ENCODE data around the gene SPNS2. TPM values are rescaled to one million over a fixed set of nuclear protein-coding genes. Genes with fewer than 3 reads are reported as not detected.
A peak's percentile ranks its signal among the peaks of the same experiment; 100 is the strongest.

SPNS2 gene
- total RNA-seq, 1 donor from 2014 or later: 12.2 TPM

GRCh38 chr17:4487820-4488716 is 10.6 kb upstream of the SPNS2 start:
- no peak for DNase-seq (ENCODE audit: low spot score in 2 of 2, unreplicated experiment in 2 of 2)
- TF ChIP-seq, protein P1, sequence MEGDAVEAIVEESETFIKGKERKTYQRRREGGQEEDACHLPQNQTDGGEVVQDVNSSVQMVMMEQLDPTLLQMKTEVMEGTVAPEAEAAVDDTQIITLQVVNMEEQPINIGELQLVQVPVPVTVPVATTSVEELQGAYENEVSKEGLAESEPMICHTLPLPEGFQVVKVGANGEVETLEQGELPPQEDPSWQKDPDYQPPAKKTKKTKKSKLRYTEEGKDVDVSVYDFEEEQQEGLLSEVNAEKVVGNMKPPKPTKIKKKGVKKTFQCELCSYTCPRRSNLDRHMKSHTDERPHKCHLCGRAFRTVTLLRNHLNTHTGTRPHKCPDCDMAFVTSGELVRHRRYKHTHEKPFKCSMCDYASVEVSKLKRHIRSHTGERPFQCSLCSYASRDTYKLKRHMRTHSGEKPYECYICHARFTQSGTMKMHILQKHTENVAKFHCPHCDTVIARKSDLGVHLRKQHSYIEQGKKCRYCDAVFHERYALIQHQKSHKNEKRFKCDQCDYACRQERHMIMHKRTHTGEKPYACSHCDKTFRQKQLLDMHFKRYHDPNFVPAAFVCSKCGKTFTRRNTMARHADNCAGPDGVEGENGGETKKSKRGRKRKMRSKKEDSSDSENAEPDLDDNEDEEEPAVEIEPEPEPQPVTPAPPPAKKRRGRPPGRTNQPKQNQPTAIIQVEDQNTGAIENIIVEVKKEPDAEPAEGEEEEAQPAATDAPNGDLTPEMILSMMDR (IDR thresholded peaks at IDR 0.05; ENCODE audit: unreplicated experiment): no peak
- Mint-ChIP-seq H3K9me3 (no peaks in the 10 kb centered on the region), H3K36me3 (no peaks in the 10 kb centered on the region), H3K27me3 (ENCODE audit: low read depth) (no peaks in the 10 kb centered on the region), H3K4me3 (no peak overlapping the region), H3K4me1 (peaks cover 20% of the 10 kb centered on the region), H3K27ac (no peak overlapping the region)

DNA sequence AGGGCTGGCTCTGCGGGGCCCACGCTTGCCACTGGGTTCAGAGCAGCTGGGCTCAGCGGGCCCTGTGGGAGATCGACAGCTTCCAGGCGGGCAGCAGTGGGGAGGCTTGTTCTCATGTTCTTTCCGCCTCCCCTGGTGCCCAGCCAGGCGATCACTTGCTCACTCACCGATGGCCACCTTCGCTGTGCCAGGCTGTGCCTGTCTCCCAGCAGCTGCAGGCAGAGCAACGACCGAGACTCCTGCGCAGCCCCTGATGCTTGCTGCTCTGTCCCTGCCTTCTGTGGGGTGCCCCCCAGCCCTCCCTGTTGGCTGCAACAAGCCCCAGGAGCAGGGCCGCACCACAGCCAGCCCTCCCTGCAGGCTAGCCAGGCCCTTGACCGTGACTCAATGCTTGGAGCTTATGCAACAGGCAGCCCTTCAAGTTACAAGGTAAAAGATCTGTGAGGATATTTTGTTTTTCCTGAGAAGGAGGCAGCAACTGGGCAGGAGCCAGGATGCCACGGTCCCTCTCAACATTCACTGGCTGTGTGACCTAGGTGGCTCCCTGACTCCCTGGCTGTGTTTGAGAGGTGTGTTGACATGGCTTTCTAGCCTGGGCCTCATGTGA is 9.6 kb upstream of the SPNS2 start:
- H3K27ac Mint-ChIP-seq: no peak overlapping the region

DNA sequence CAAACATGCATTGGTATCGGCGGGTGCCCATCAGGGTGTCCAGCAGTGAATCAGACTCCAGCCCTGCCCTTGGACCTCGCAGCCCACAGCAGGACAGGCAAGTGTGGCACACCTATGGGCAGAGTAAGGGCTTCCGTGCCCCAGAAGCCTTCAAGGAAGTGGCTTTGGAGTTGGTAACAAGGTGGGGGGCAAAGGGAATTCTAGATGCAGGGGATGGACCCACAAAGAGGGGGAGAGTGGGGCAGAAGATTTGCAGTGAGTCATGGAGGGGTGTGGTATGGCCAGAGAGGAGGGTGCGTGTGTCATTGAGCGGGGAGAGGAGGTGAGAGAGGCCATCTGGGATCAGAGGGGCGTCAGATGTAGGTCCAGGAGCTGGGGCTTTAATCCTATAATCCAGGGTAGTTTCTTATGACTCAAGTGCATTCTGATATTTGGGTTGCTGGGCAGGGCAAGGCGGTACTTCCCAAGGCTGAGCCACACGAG is 8.5 kb upstream of the SPNS2 start:
- DNase-seq (ENCODE audit: low spot score in 2 of 2, unreplicated experiment in 2 of 2): no peak
- Mint-ChIP-seq H3K4me3 (no peak overlapping the region), H3K36me3 (no peaks in the 10 kb centered on the region), H3K27ac (peak overlapping the region; percentile 18), H3K4me1 (peaks cover 16% of the 10 kb centered on the region), H3K27me3 (ENCODE audit: low read depth) (no peaks in the 10 kb centered on the region), H3K9me3 (no peaks in the 10 kb centered on the region)
- TF ChIP-seq, protein P1 (IDR thresholded peaks at IDR 0.05; ENCODE audit: unreplicated experiment): no peak

More for the DNA sequence above, 9.6 kb upstream of the SPNS2 start:
- H3K4me3 Mint-ChIP-seq: no peak overlapping the region
- no peaks in the 10 kb centered on the region for H3K27me3 Mint-ChIP-seq (ENCODE audit: low read depth)
- no peaks in the 10 kb centered on the region for H3K9me3 Mint-ChIP-seq
- H3K4me1 Mint-ChIP-seq: peaks cover 16% of the 10 kb centered on the region
- no peaks in the 10 kb centered on the region for H3K36me3 Mint-ChIP-seq
- TF ChIP-seq, protein P1 (IDR thresholded peaks at IDR 0.05; ENCODE audit: unreplicated experiment): no peak
- no peak for DNase-seq (ENCODE audit: low spot score in 2 of 2, unreplicated experiment in 2 of 2)

DNA sequence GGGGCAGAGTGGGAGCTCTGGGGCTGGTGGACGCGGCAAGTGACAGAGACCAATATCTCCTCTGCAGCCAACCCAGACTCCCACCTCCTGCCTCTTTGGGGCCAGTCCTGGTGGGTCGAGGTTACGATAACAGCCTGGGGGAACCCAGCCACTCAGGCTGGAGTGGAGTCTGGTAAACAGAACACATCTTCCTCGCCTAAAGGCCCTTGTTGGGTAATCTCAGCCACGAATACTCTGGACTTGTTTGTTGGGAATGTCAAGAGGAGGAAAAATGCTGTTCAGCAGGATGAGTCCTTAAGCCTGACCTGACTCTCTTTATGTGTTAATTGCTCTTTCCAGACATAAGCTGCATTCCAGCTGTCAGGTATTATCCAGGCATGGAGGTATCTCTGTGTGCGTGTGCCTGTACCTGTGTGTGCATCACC is 8.0 kb upstream of the SPNS2 start:
- DNase-seq (ENCODE audit: low spot score in 2 of 2, unreplicated experiment in 2 of 2): no peak
- H3K27me3 Mint-ChIP-seq (ENCODE audit: low read depth): no peaks in the 10 kb centered on the region
- TF ChIP-seq, protein P1 (IDR thresholded peaks at IDR 0.05; ENCODE audit: unreplicated experiment): no peak
- H3K4me3 Mint-ChIP-seq: no peak overlapping the region
- H3K36me3 Mint-ChIP-seq: no peaks in the 10 kb centered on the region
- H3K9me3 Mint-ChIP-seq: no peaks in the 10 kb centered on the region
- H3K4me1 Mint-ChIP-seq: peaks cover 16% of the 10 kb centered on the region
- H3K27ac Mint-ChIP-seq: peak overlapping the region; percentile 18

- Mint-ChIP-seq H3K27ac (no peak overlapping the region), H3K27me3 (ENCODE audit: low read depth) (peaks cover 12% of the 10 kb centered on the region), H3K36me3 (no peaks in the 10 kb centered on the region), H3K4me3 (no peak overlapping the region), H3K9me3 (no peaks in the 10 kb centered on the region), H3K4me1 (peaks cover 18% of the 10 kb centered on the region)
- DNase-seq (ENCODE audit: low spot score in 2 of 2, unreplicated experiment in 2 of 2): peak in 1 of 2 experiments; percentile 61
- TF ChIP-seq, protein P1 (IDR thresholded peaks at IDR 0.05; ENCODE audit: unreplicated experiment): no peak
These were observed 5.7 kb upstream of the SPNS2 start for GRCh38 chr17:4492721-4493561.
